Measurements from ENCODE around the gene GRAMD1A. TPM values are rescaled to one million over a fixed set of nuclear protein-coding genes. Genes with fewer than 3 reads are reported as not detected.

GRAMD1A gene
- total RNA-seq, 1 experiment from 2014 or later = 75.4 TPM

GRCh38 chr19:34995551-34995950 is 4.6 kb upstream of the GRAMD1A start (continued):
- TF ChIP-seq CTCF (IDR thresholded peaks at IDR 0.05 in 2 of 3, conservative IDR thresholded peaks at IDR 0.05 in 1 of 3; ENCODE audit: borderline replicate concordance in 1 of 3, insufficient read depth in 1 of 3, low read depth in 2 of 3, low read length in 2 of 3) (no peak), ELF1 (IDR thresholded peaks at IDR 0.05; ENCODE audit: borderline replicate concordance, low read depth) (no peak), POLR2A (IDR thresholded peaks at IDR 0.05; ENCODE audit: borderline replicate concordance, extremely low read depth, insufficient read depth, insufficient read length) (no peak), ZFX (IDR thresholded peaks at IDR 0.05) (no peak), ZBTB33 (IDR thresholded peaks at IDR 0.05; ENCODE audit: extremely low read depth, insufficient replicate concordance, low read length) (no peak), EZH2 (IDR thresholded peaks at IDR 0.05) (no peak)

GRCh38 chr19:34997071-34997617 is 3.0 kb upstream of the GRAMD1A start:
- ChIA-PET CTCF (no interaction called here), RAD21 (ENCODE audit: low non-redundant PET in 1 of 2, low total read pairs in 2 of 2, uncharacterized antibody in 2 of 2, unreplicated experiment in 2 of 2) (no interaction called here), POLR2A (no interaction called here)
- H3K27ac ChIP-seq (ENCODE audit: low read depth, low read length) = no peak overlapping the region
- no peaks in the 10 kb centered on the region for H3K9me3 ChIP-seq (ENCODE audit: control insufficient read depth in 1 of 2, insufficient read depth in 1 of 2, low read depth in 1 of 2, low read length in 2 of 2)
- ATAC-seq = no peak
- no peak for DNase-seq (ENCODE audit: low read depth, low spot score)
- BruUV-seq (replicated peaks) = no TSS peak
- no peak overlapping the region for H3K4me2 ChIP-seq (ENCODE audit: low read length)
- H2AFZ ChIP-seq (ENCODE audit: low read depth, low read length, poor library complexity, severe bottlenecking) = no peak overlapping the region
- peaks cover 16% of the 10 kb centered on the region for H3K79me2 ChIP-seq (ENCODE audit: insufficient read depth, low read length)
- H3K36me3 ChIP-seq (ENCODE audit: control insufficient read depth in 1 of 2, insufficient read depth in 2 of 2, low read length in 2 of 2) = no peaks in the 10 kb centered on the region; a peak in 1 of 4 replicates
- H3K4me1 ChIP-seq (ENCODE audit: control insufficient read depth in 1 of 2, insufficient read depth in 2 of 2, low read length in 2 of 2) = peaks cover 12 to 26% of the 10 kb centered on the region in 2 experiments; a peak in 3 of 4 replicates
- no peak overlapping the region for H3K4me3 ChIP-seq (replicated peaks in 1 of 2; ENCODE audit: low read depth in 1 of 2, low read length in 2 of 2)
- no peaks in the 10 kb centered on the region for H3K9me2 ChIP-seq (ENCODE audit: insufficient read depth)
- H4K20me1 ChIP-seq (ENCODE audit: insufficient read depth) = no peaks in the 10 kb centered on the region
- no peak overlapping the region for H3K9ac ChIP-seq (ENCODE audit: low read length)
- H3K27me3 ChIP-seq (ENCODE audit: insufficient read depth, low read length) = no peaks in the 10 kb centered on the region
- intact Hi-C loops (cut with micrococcal nuclease) = no loop called here
- no peak for TF ChIP-seq SRF (IDR thresholded peaks at IDR 0.05; ENCODE audit: low read depth)
- no peak for TF ChIP-seq YY1 (IDR thresholded peaks at IDR 0.05; ENCODE audit: extremely low read depth, insufficient replicate concordance, low read depth, low read length)
- no peak for TF ChIP-seq ZFX (IDR thresholded peaks at IDR 0.05)
- no peak for TF ChIP-seq POLR2A (IDR thresholded peaks at IDR 0.05; ENCODE audit: borderline replicate concordance, extremely low read depth, insufficient read depth, insufficient read length)
- TF ChIP-seq ZBTB33 (IDR thresholded peaks at IDR 0.05; ENCODE audit: extremely low read depth, insufficient replicate concordance, low read length) = no peak
- TF ChIP-seq ZNF274 (IDR thresholded peaks at IDR 0.05; ENCODE audit: low read depth, low read length) = no peak
- TF ChIP-seq TCF7L2 (IDR thresholded peaks at IDR 0.05; ENCODE audit: borderline replicate concordance, extremely low read depth, insufficient read depth, insufficient read length) = no peak
- TF ChIP-seq FOSL1 (IDR thresholded peaks at IDR 0.05; ENCODE audit: low read depth) = no peak
- TF ChIP-seq REST (IDR thresholded peaks at IDR 0.05; ENCODE audit: low read depth) = no peak
- TF ChIP-seq RAD21 (IDR thresholded peaks at IDR 0.05; ENCODE audit: low read depth) = no peak
- no peak for TF ChIP-seq POLR2AphosphoS5 (IDR thresholded peaks at IDR 0.05; ENCODE audit: low read depth, low read length)
